Measurements from ENCODE around the gene DCAF16.

GRCh38 chr4:17762726-17763125 lies 47.8 kb downstream of the DCAF16 start:
- TF ChIP-seq ASH2L (IDR thresholded peaks at IDR 0.05; ENCODE audit: borderline replicate concordance, low read depth), result no peak
- TF ChIP-seq NKRF (conservative IDR thresholded peaks at IDR 0.05), result no peak
- TF ChIP-seq GABPA (IDR thresholded peaks at IDR 0.05; ENCODE audit: low read depth), result no peak
- TF ChIP-seq, protein P1, sequence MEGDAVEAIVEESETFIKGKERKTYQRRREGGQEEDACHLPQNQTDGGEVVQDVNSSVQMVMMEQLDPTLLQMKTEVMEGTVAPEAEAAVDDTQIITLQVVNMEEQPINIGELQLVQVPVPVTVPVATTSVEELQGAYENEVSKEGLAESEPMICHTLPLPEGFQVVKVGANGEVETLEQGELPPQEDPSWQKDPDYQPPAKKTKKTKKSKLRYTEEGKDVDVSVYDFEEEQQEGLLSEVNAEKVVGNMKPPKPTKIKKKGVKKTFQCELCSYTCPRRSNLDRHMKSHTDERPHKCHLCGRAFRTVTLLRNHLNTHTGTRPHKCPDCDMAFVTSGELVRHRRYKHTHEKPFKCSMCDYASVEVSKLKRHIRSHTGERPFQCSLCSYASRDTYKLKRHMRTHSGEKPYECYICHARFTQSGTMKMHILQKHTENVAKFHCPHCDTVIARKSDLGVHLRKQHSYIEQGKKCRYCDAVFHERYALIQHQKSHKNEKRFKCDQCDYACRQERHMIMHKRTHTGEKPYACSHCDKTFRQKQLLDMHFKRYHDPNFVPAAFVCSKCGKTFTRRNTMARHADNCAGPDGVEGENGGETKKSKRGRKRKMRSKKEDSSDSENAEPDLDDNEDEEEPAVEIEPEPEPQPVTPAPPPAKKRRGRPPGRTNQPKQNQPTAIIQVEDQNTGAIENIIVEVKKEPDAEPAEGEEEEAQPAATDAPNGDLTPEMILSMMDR (IDR thresholded peaks at IDR 0.05 in 2 of 3, conservative IDR thresholded peaks at IDR 0.05 in 1 of 3; ENCODE audit: control insufficient read depth in 2 of 3, extremely low read depth in 1 of 3, insufficient read depth in 1 of 3, low read depth in 3 of 3, low read length in 3 of 3), result peak; percentile 35 to 50 (median 42); a peak in 4 of 6 replicates
- TF ChIP-seq POLR2A (IDR thresholded peaks at IDR 0.05; ENCODE audit: low read depth, low read length), result no peak
- TF ChIP-seq, protein P2, sequence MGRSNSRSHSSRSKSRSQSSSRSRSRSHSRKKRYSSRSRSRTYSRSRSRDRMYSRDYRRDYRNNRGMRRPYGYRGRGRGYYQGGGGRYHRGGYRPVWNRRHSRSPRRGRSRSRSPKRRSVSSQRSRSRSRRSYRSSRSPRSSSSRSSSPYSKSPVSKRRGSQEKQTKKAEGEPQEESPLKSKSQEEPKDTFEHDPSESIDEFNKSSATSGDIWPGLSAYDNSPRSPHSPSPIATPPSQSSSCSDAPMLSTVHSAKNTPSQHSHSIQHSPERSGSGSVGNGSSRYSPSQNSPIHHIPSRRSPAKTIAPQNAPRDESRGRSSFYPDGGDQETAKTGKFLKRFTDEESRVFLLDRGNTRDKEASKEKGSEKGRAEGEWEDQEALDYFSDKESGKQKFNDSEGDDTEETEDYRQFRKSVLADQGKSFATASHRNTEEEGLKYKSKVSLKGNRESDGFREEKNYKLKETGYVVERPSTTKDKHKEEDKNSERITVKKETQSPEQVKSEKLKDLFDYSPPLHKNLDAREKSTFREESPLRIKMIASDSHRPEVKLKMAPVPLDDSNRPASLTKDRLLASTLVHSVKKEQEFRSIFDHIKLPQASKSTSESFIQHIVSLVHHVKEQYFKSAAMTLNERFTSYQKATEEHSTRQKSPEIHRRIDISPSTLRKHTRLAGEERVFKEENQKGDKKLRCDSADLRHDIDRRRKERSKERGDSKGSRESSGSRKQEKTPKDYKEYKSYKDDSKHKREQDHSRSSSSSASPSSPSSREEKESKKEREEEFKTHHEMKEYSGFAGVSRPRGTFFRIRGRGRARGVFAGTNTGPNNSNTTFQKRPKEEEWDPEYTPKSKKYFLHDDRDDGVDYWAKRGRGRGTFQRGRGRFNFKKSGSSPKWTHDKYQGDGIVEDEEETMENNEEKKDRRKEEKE (IDR thresholded peaks at IDR 0.05), result no peak
- no peak for TF ChIP-seq TCF3 (IDR thresholded peaks at IDR 0.05; ENCODE audit: borderline replicate concordance, insufficient read depth, low read depth, low read length)

All from GM12878 (cell line).